Loucy (cell line): ENCODE results near the gene AK4.

ENCODE experiments used
- H2AFZ ChIP-seq: fragments of 200-600 bp; sonication (generic); 2 replicates; pipeline ENCODE4 v1.6.0; 2016; ENCODE audit warnings: antibody characterized with exemption, mild to moderate bottlenecking, low read length, moderate library complexity
- H3F3A ChIP-seq: fragments of 200-600 bp; 2 replicates; pipeline ENCODE4 v1.6.0; 2016; ENCODE audit warnings: antibody characterized with exemption, low read depth, mild to moderate bottlenecking
- H3K27me3 ChIP-seq: fragments of 200-600 bp; sonication (generic); 2 replicates; pipeline ENCODE4 v1.6.1; 2014; ENCODE audit warnings: low read length, mild to moderate bottlenecking; ENCODE audit not compliant: insufficient read depth, poor library complexity, severe bottlenecking
- H3K36me3 ChIP-seq: fragments of 200-600 bp; sonication (generic); 2 replicates; pipeline ENCODE4 v1.6.1; 2016; ENCODE audit warnings: low read length; ENCODE audit not compliant: insufficient read depth
- H3K4me1 ChIP-seq: fragments of 200-600 bp; sonication (generic); 2 replicates; pipeline ENCODE4 v1.5.1; 2014; ENCODE audit warnings: low read length, mild to moderate bottlenecking; ENCODE audit not compliant: insufficient read depth, poor library complexity, severe bottlenecking
- H3K4me2 ChIP-seq: fragments of 200-600 bp; sonication (generic); 2 replicates; pipeline ENCODE4 v1.6.0; 2014; ENCODE audit warnings: antibody characterized with exemption, low read length, low read depth, mild to moderate bottlenecking; ENCODE audit not compliant: poor library complexity, severe bottlenecking
- H3K4me3 ChIP-seq: fragments of 200-600 bp; sonication (generic); 2 replicates; pipeline ENCODE4 v1.5.1; 2014; ENCODE audit warnings: low read length, mild to moderate bottlenecking, mixed read lengths; ENCODE audit not compliant: poor library complexity, severe bottlenecking
- H3K79me2 ChIP-seq: fragments of 200-600 bp; sonication (generic); 2 replicates; pipeline ENCODE4 v1.6.1; 2014; ENCODE audit warnings: low read length; ENCODE audit not compliant: insufficient read depth
- H3K9ac ChIP-seq: fragments of 200-600 bp; sonication (generic); 2 replicates; pipeline ENCODE4 v1.6.0; 2014; ENCODE audit warnings: mild to moderate bottlenecking, low read depth, low read length, moderate library complexity; ENCODE audit not compliant: poor library complexity, severe bottlenecking
- H3K9me2 ChIP-seq: fragments of 200-600 bp; sonication (generic); replicated peaks from 2 replicates; pipeline ENCODE4 v1.6.1; 2016; ENCODE audit warnings: low read depth, low read length, mixed read lengths
- H3K9me3 ChIP-seq: fragments of 200-600 bp; sonication (generic); 2 replicates; pipeline ENCODE4 v1.6.1; 2014; ENCODE audit warnings: mild to moderate bottlenecking, antibody characterized with exemption, low read length, low read depth; ENCODE audit not compliant: insufficient read depth
- H4K20me1 ChIP-seq: fragments of 200-600 bp; sonication (generic); 2 replicates; pipeline ENCODE4 v1.6.0; 2014; ENCODE audit warnings: antibody characterized with exemption, low read length, mild to moderate bottlenecking; ENCODE audit not compliant: insufficient read depth, poor library complexity, severe bottlenecking
- EZH2phosphoT487 ChIP-seq: fragments of 200-600 bp; IDR thresholded peaks from 2 replicates; pipeline ENCODE4 v1.6.1; 2018; ENCODE audit warnings: antibody characterized with exemption, mild to moderate bottlenecking, moderate library complexity, borderline replicate concordance
- TF ChIP-seq, protein P1 (sequence below): fragments of 200-600 bp; sonication (generic); conservative IDR thresholded peaks from 2 replicates; pipeline ENCODE4 v1.5.1; 2014; ENCODE audit warnings: mild to moderate bottlenecking, antibody characterized with exemption, low read length

AK4 gene

DNA sequence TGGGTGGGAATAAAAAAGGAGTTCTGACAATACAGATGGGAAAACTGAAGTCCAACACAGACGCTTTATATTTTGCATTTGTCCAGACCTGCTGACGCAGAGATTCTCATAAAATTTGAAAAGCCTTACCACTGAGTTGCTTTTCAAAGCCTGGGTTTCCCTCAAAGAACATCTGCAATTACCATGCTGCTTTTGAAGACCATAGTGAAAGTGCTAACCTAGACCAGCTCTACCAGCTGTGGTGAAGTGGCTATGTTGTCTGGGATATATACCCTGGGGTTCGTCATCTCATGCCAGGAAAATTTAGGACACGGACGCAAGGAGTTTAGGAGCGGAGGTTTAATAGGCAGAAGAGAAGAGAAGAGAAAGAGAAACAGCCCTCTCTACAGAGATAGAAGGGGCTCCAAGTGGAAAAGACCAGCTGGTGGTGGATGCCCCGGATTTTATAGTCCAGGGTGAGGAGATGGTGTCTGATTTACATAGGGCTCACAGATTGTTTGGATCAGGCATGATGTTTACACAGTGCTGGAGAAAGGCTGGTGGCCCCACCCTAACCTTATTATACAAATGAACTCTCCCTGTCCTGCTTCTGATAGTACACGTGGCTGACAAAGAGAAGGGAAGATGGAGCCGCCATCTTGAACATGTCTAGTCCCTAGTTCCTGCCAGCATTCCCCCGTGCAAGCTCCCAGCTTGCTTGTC is 73.8 kb downstream of the AK4 start:
- H3K4me2 ChIP-seq = no peak overlapping the region
- H3K4me3 ChIP-seq = no peak overlapping the region
- no peaks in the 10 kb centered on the region for H3K27me3 ChIP-seq
- no peak overlapping the region for H2AFZ ChIP-seq
- no peak overlapping the region for H3K9ac ChIP-seq
- no peaks in the 10 kb centered on the region for H3K4me1 ChIP-seq
- H4K20me1 ChIP-seq = no peaks in the 10 kb centered on the region
- peaks cover 38% of the 10 kb centered on the region for H3K79me2 ChIP-seq
- peaks cover 75% of the 10 kb centered on the region for H3K36me3 ChIP-seq
- TF ChIP-seq EZH2phosphoT487 = no peak
- TF ChIP-seq, protein P1, sequence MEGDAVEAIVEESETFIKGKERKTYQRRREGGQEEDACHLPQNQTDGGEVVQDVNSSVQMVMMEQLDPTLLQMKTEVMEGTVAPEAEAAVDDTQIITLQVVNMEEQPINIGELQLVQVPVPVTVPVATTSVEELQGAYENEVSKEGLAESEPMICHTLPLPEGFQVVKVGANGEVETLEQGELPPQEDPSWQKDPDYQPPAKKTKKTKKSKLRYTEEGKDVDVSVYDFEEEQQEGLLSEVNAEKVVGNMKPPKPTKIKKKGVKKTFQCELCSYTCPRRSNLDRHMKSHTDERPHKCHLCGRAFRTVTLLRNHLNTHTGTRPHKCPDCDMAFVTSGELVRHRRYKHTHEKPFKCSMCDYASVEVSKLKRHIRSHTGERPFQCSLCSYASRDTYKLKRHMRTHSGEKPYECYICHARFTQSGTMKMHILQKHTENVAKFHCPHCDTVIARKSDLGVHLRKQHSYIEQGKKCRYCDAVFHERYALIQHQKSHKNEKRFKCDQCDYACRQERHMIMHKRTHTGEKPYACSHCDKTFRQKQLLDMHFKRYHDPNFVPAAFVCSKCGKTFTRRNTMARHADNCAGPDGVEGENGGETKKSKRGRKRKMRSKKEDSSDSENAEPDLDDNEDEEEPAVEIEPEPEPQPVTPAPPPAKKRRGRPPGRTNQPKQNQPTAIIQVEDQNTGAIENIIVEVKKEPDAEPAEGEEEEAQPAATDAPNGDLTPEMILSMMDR = no peak
- no peaks in the 10 kb centered on the region for H3F3A ChIP-seq
- H3K9me2 ChIP-seq = no peaks in the 10 kb centered on the region
- no peaks in the 10 kb centered on the region for H3K9me3 ChIP-seq

GRCh38 chr1:65222340-65222940 is 74.4 kb downstream of the AK4 start:
- peaks cover 31% of the 10 kb centered on the region; the same call in 1 of the 2 replicates for H3K79me2 ChIP-seq
- no peak overlapping the region for H2AFZ ChIP-seq
- no peaks in the 10 kb centered on the region for H3K27me3 ChIP-seq
- no peak overlapping the region for H3K4me3 ChIP-seq
- no peaks in the 10 kb centered on the region for H3K4me1 ChIP-seq
- peaks cover 74% of the 10 kb centered on the region for H3K36me3 ChIP-seq
- H4K20me1 ChIP-seq = no peaks in the 10 kb centered on the region
- no peaks in the 10 kb centered on the region for H3K9me2 ChIP-seq
- no peak overlapping the region for H3K9ac ChIP-seq
- H3K4me2 ChIP-seq = no peak overlapping the region
- no peaks in the 10 kb centered on the region for H3K9me3 ChIP-seq
- no peaks in the 10 kb centered on the region for H3F3A ChIP-seq
- TF ChIP-seq, protein P1 = no peak
- no peak for TF ChIP-seq EZH2phosphoT487

DNA sequence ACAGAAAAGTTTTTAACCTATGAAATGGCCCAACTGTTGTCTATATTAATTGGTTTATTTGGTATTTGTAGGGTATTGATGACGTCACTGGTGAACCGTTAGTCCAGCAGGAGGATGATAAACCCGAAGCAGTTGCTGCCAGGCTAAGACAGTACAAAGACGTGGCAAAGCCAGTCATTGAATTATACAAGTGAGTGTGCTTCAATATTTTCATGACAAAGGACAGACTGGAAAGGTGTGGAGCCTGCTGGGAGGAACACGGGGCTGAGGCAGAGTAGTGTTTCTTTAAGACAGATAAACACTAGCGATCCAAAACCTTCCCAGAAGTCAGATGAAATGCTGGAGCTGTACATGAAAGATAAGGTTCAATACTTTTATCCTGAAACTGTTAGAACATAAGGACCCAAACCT is 76.7 kb downstream of the AK4 start:
- H3K9ac ChIP-seq = no peak overlapping the region
- H3K4me3 ChIP-seq = no peak overlapping the region
- no peak overlapping the region for H2AFZ ChIP-seq
- peaks cover 66% of the 10 kb centered on the region for H3K36me3 ChIP-seq
- no peak for TF ChIP-seq EZH2phosphoT487
- TF ChIP-seq, protein P1 = no peak
- H3K27me3 ChIP-seq = no peaks in the 10 kb centered on the region
- H3K9me2 ChIP-seq = no peaks in the 10 kb centered on the region
- no peak overlapping the region for H3K4me2 ChIP-seq
- H4K20me1 ChIP-seq = no peaks in the 10 kb centered on the region
- no peaks in the 10 kb centered on the region for H3K9me3 ChIP-seq
- H3F3A ChIP-seq = peaks cover 5% of the 10 kb centered on the region; the same call in 1 of the 2 replicates
- peaks cover 9% of the 10 kb centered on the region for H3K4me1 ChIP-seq
- H3K79me2 ChIP-seq = peaks cover 19% of the 10 kb centered on the region; the same call in 1 of the 2 replicates
